Skin epidermis (tissue), 12 donors: Measurements from ENCODE around the gene KICS2.
A peak's percentile ranks its signal among the peaks of the same experiment; 100 is the strongest.

Experiments used
- H3K27ac ChIP-seq, 21 experiments: fragments of 200-600 bp; sonication (generic) in 11 of 21; one replicate each; pipeline ENCODE4 v1.5.0; 2020; ENCODE audit warnings: mild to moderate bottlenecking in 3 of 21, inconsistent platforms in 2 of 21, moderate library complexity in 2 of 21
- H3K4me3 ChIP-seq, 7 experiments: fragments of 200-600 bp; sonication (generic) in 2 of 7; one replicate each; pipeline ENCODE4 v1.5.0; 2020; ENCODE audit warnings: inconsistent platforms in 2 of 7, mild to moderate bottlenecking in 2 of 7, moderate library complexity in 1 of 7

KICS2 gene

DNA sequence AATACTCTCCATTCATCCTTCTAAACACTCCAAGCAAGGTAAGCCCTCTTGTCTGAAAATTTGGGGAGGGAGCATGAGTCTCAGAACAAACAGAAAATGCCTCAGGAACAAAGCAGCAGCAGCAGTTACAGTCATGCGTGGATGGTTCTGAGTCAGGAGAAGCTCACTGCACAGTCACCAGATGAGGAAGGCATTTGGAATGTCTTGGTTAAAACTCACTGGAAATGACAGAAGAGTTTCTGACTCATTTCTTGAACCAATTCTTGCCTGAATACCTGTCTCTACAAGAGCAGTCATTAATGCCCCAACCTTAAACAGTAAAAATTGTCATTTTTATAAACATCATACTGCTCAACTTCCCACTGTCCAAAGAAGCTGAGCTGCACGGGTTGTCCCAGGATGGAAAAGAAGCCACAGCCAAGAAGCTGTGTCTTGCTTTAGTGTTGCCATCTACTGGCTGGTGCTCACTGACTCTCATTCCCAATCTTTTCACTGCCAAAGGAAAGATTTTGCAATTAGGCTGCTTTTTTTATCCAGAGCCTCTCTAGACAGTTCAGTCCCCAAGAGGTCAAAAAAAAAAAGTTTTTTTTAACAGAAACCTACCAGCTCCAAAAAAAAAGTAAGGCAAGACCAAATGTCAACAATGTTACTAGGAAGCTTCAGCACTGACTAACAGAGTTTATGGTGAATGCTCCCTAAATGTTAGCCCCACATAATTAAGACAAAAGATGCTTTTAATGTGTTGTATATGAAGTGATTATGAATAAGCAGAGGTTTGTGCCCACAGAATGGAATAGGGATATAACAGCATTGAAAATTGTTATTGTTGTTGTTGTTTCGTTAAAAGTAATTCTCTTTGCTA is 40.4 kb downstream of the KICS2 start:
- Histone ChIP-seq H3K27ac (peak overlapping the region in 19 of 21 experiments; percentile 3 to 85 (median 40)), H3K4me3 (peak overlapping the region in 1 of 7 experiments; percentile 1)

DNA sequence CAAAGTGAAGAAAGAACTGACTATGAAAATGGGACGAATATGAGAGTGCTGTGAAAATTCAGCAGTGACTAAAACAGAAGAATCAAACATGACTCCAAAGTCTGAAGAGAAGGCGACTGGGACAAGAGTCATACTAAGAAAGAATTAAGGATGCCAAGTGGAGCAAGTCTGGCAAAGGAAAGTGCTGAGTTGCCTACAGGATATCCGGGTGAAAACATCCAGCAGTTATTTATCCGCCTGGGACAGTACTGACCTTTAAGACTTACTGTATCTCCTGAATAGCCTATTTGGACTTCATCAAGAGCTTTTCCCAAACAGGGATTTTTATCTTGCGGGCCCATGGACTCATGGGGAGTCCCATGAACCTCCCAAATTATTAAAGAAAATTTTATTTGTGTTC is 41.1 kb downstream of the KICS2 start:
- H3K4me3 ChIP-seq, result peak overlapping the region in 1 of 7 experiments; percentile 1

DNA sequence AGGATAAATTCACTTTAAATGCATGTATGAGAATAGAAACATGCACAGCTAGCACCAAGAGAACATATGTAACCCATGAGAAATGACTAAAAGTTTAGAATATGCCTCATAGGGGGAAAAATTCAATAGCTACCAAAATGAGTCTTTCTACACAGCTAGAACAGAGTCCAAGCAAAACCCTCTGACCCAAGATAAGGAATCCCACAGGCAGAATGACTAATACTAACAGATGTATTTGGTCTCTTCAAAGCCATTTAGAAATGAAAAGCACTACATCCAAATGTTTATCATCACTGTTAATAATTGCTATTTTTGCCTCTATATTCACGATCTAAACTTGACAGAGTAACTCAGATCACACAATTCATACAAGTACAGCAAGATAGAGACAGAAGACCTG is 44.0 kb downstream of the KICS2 start:
- Histone ChIP-seq H3K27ac (no peak overlapping the region), H3K4me3 (no peak overlapping the region)

More for the DNA sequence above, 41.1 kb downstream of the KICS2 start:
- H3K27ac ChIP-seq, result peak overlapping the region in 19 of 21 experiments; percentile 3 to 85 (median 40)

GRCh38 chr12:64177001-64177400 is 45.1 kb downstream of the KICS2 start:
- Histone ChIP-seq H3K27ac (no peak overlapping the region), H3K4me3 (no peak overlapping the region)

- Histone ChIP-seq H3K27ac (peak overlapping the region in 1 of 21 experiments; percentile 8), H3K4me3 (no peak overlapping the region)
Observed at GRCh38 chr12:64175254-64175945, 46.7 kb downstream of the KICS2 start.

DNA sequence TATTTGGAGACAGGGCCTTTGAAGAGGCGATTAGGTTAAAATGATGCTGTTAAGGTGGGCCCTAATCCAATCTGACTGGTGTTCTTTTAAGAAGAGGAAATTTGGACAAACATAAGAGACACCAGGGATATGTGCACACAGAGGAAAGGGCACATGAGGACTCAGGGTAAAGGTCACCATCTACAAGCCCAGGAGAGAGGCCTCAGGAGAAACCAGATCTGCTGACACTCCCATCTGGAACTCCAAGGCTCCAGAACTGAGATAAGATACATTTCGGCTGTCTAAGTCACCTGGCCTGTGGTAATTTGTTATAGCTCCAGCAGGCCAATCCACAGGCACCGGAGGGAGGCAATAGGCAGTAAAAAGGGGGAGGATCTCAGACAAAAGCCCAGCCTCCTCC is 48.6 kb downstream of the KICS2 start:
- Histone ChIP-seq H3K27ac (no peak overlapping the region), H3K4me3 (no peak overlapping the region)
